IMR-90 (cell line): ENCODE results near the gene ADCY1. TPM values are rescaled to one million over a fixed set of nuclear protein-coding genes. Genes with fewer than 3 reads are reported as not detected.

Source experiments
- ATAC-seq: fragments of 200-7000 bp; cut with Tn5 transposase; 2 replicates; pipeline ENCODE4 v1.9.1; 2020; ENCODE audit warnings: low read depth, mild to moderate bottlenecking, moderate library complexity
- BruUV-seq: library from RNA; stranded (reverse); fragments of 400-500 nt; replicated peaks from 2 replicates; lab custom pipeline; 2021; lab: Mats Ljungman, UMichigan
- CTCF ChIA-PET: fragments of 300-600 bp; formaldehyde crosslinking; extraction: SDS; loops from one replicate; lab custom pipeline; 2021; ENCODE audit warnings: antibody characterized with exemption; lab: Yijun Ruan, JAX
- POLR2A ChIA-PET: fragments of 300-600 bp; sonication (Branson Sonifier 250); formaldehyde crosslinking; loops from one replicate; lab custom pipeline; 2022; ENCODE audit warnings: antibody characterized with exemption; ENCODE audit not compliant: unreplicated experiment; lab: Charles Lee
- DNase-seq: peaks from one replicate; pipeline ENCODE4 v3.0.0; 2013
- H2AFZ ChIP-seq: replicated peaks from 2 replicates; pipeline ENCODE3; 2013; ENCODE audit warnings: low read length, mild to moderate bottlenecking; ENCODE audit not compliant: poor library complexity
- H2AK5ac ChIP-seq: 2 replicates; pipeline ENCODE4 v1.6.1; 2013; ENCODE audit warnings: low read depth, low read length, inconsistent platforms
- H2AK9ac ChIP-seq: replicated peaks from 2 replicates; pipeline ENCODE3; 2013; ENCODE audit warnings: mild to moderate bottlenecking, low read depth, low read length, moderate library complexity; ENCODE audit not compliant: poor library complexity
- H2BK120ac ChIP-seq: 2 replicates; pipeline ENCODE4 v1.6.1; 2013; ENCODE audit warnings: low read depth, low read length, inconsistent platforms
- H2BK15ac ChIP-seq: 3 replicates; pipeline ENCODE4 v1.6.1; 2013; ENCODE audit warnings: low read depth, low read length, inconsistent platforms
- H2BK20ac ChIP-seq: 2 replicates; pipeline ENCODE4 v1.6.1; 2013; ENCODE audit warnings: low read depth, mild to moderate bottlenecking, inconsistent platforms, low read length, moderate library complexity
- H2BK5ac ChIP-seq: 2 replicates; pipeline ENCODE4 v1.6.1; 2013; ENCODE audit warnings: mild to moderate bottlenecking, low read depth, low read length, inconsistent platforms; ENCODE audit not compliant: poor library complexity, severe bottlenecking
- H3K14ac ChIP-seq: replicated peaks from 2 replicates; pipeline ENCODE4 v1.6.1; 2013; ENCODE audit warnings: low read depth, low read length, inconsistent platforms
- H3K18ac ChIP-seq: 2 replicates; pipeline ENCODE4 v1.6.1; 2013; ENCODE audit warnings: low read depth, low read length, control low read depth
- H3K23ac ChIP-seq: 2 replicates; pipeline ENCODE4 v1.6.1; 2013; ENCODE audit warnings: low read depth, low read length, inconsistent platforms
- H3K27ac ChIP-seq: 2 replicates; pipeline ENCODE4 v1.5.1; 2013; ENCODE audit warnings: mild to moderate bottlenecking, control low read depth, low read length; ENCODE audit not compliant: insufficient read depth
- H3K27me3 ChIP-seq: 2 replicates; pipeline ENCODE4 v1.6.1; 2013; ENCODE audit warnings: low read length; ENCODE audit not compliant: control insufficient read depth, insufficient read depth
- H3K36me3 ChIP-seq: 2 replicates; pipeline ENCODE4 v1.6.1; 2013; ENCODE audit warnings: low read length, mixed read lengths; ENCODE audit not compliant: control insufficient read depth, insufficient read depth
- H3K4ac ChIP-seq: 2 replicates; pipeline ENCODE4 v1.6.1; 2013; ENCODE audit warnings: low read depth, low read length, inconsistent platforms
- H3K4me1 ChIP-seq: 2 replicates; pipeline ENCODE4 v1.6.1; 2013; ENCODE audit warnings: low read length, mixed read lengths; ENCODE audit not compliant: control insufficient read depth, insufficient read depth
- H3K4me2 ChIP-seq: 2 replicates; pipeline ENCODE4 v1.6.1; 2013; ENCODE audit warnings: low read depth, mild to moderate bottlenecking, control low read depth, low read length, moderate library complexity
- H3K4me3 ChIP-seq: 2 replicates; pipeline ENCODE4 v1.5.1; 2013; ENCODE audit warnings: low read depth, mild to moderate bottlenecking, control low read depth, low read length, moderate library complexity; ENCODE audit not compliant: insufficient read depth
- H3K56ac ChIP-seq: 2 replicates; pipeline ENCODE4 v1.6.1; 2013; ENCODE audit warnings: low read length, inconsistent platforms; ENCODE audit not compliant: insufficient read depth; ENCODE audit errors: extremely low read depth
- H3K79me1 ChIP-seq, 2 experiments: 2 replicates each; pipeline ENCODE4 v1.6.1; 2013; ENCODE audit warnings: low read length in 2 of 2, inconsistent platforms in 1 of 2, low read depth in 1 of 2
- H3K9ac ChIP-seq: 2 replicates; pipeline ENCODE4 v1.6.1; 2013; ENCODE audit warnings: low read depth, low read length, control low read depth
- H3K9me1 ChIP-seq: 2 replicates; pipeline ENCODE4 v1.6.1; 2013; ENCODE audit warnings: low read length, inconsistent platforms; ENCODE audit not compliant: insufficient read depth
- H3K9me3 ChIP-seq: 2 replicates; pipeline ENCODE4 v1.6.1; 2013; ENCODE audit warnings: low read length; ENCODE audit not compliant: control insufficient read depth, insufficient read depth
- H4K20me1 ChIP-seq: 2 replicates; pipeline ENCODE4 v1.6.1; 2013; ENCODE audit warnings: low read length, inconsistent platforms; ENCODE audit not compliant: insufficient read depth
- H4K5ac ChIP-seq: 2 replicates; pipeline ENCODE4 v1.6.1; 2013; ENCODE audit warnings: mild to moderate bottlenecking, low read depth, low read length, control low read depth
- H4K8ac ChIP-seq, 2 experiments: 2 replicates each; pipeline ENCODE4 v1.6.1; 2013; ENCODE audit warnings: low read depth in 2 of 2, low read length in 2 of 2, control low read depth in 1 of 2, inconsistent platforms in 1 of 2
- H4K91ac ChIP-seq: 2 replicates; pipeline ENCODE4 v1.6.1; 2013; ENCODE audit warnings: low read depth, low read length, inconsistent platforms; ENCODE audit not compliant: insufficient read depth
- RAD21 ChIP-seq: IDR thresholded peaks from 2 replicates; pipeline ENCODE4 v1.6.1; 2012; ENCODE audit warnings: low read length, improper control_type of control experiment
- USF2 ChIP-seq: fragments of 150-350 bp; IDR thresholded peaks from 2 replicates; pipeline ENCODE4 v1.6.1; 2017; ENCODE audit warnings: mild to moderate bottlenecking, antibody characterized with exemption, low read length, low read depth
- dilution Hi-C: fragments of 300-500 bp; cut with HindIII; formaldehyde crosslinking; loops from one replicate; pipeline ENCODE4 v1.14.3; 2018; ENCODE audit warnings: low sequenced_read_pairs; ENCODE audit not compliant: unreplicated experiment
- in situ Hi-C: fragments of 300-500 bp; cut with MboI; formaldehyde crosslinking; loops from 3 replicates; pipeline ENCODE4 v1.14.3; 2019; ENCODE audit warnings: low sequenced_read_pairs, inconsistent platforms, mixed read lengths
- intact Hi-C: fragments of 100-400 bp; cut with micrococcal nuclease; formaldehyde crosslinking; loops from 2 replicates; pipeline ENCODE4 v1.10.0; 2022
- polyA plus RNA-seq, 3 experiments: library from polyadenylated mRNA; depleted of rRNA; stranded (reverse); fragments of >200 nt; gene quantifications; 2 replicates each; pipeline ENCODE4 v1.2.3, GENCODE V29; 2012; ENCODE audit warnings: low replicate concordance in 1 of 3
- total RNA-seq: library from RNA; depleted of rRNA; stranded (reverse); fragments of >200 nt; gene quantifications from 2 replicates; pipeline ENCODE4 v1.2.3, GENCODE V29; 2012

ADCY1 gene
- total and polyA plus RNA-seq, 2 of the 4 experiments (the other 2 are of a cell fraction) = 0.18 to 0.24 TPM

- no peak overlapping the region for H3K56ac ChIP-seq
- H3K27me3 ChIP-seq = peaks cover 8% of the 10 kb centered on the region
- no peak overlapping the region for H4K91ac ChIP-seq
- no peak overlapping the region for H2BK15ac ChIP-seq
- no peak overlapping the region for H2BK120ac ChIP-seq
- no peak for TF ChIP-seq RAD21
- no peak for TF ChIP-seq USF2
- BruUV-seq = no TSS peak
- in situ Hi-C loops = no loop called here
- no peaks in the 10 kb centered on the region for H3K9me1 ChIP-seq
- no peak overlapping the region for H3K9ac ChIP-seq
- POLR2A ChIA-PET = no interaction called here
- no peak overlapping the region for H3K23ac ChIP-seq
- no peak overlapping the region for H4K8ac ChIP-seq
- H3K9me3 ChIP-seq = no peaks in the 10 kb centered on the region; the same call in 1 of the 2 replicates
- H2AK5ac ChIP-seq = no peak overlapping the region
- H3K79me1 ChIP-seq = no peaks in the 10 kb centered on the region
- ATAC-seq (no peak), DNase-seq (no peak)
- H2BK5ac ChIP-seq = no peak overlapping the region
- H3K18ac ChIP-seq = no peak overlapping the region
- CTCF ChIA-PET = no interaction called here
- dilution Hi-C loops = no loop called here
- H4K20me1 ChIP-seq = no peaks in the 10 kb centered on the region; the same call in 1 of the 2 replicates
- no peak overlapping the region for H2BK20ac ChIP-seq
- H3K4ac ChIP-seq = no peak overlapping the region
- no peak overlapping the region for H3K14ac ChIP-seq
- H3K4me2 ChIP-seq = no peak overlapping the region
- no peak overlapping the region for H2AK9ac ChIP-seq
- no peaks in the 10 kb centered on the region for H3K4me1 ChIP-seq
- H3K4me3 ChIP-seq = no peak overlapping the region
- no peak overlapping the region for H4K5ac ChIP-seq
- H3K27ac ChIP-seq = no peak overlapping the region
- no peaks in the 10 kb centered on the region for H3K36me3 ChIP-seq
- intact Hi-C loops = no loop called here
- no peak overlapping the region for H2AFZ ChIP-seq
These were observed 50.2 kb downstream of the ADCY1 start for GRCh38 chr7:45624392-45624760.
